ENCODE results near the gene PGGHG.

GRCh38 chr11:299951-300735 is 11.2 kb downstream of the PGGHG start:
- TF ChIP-seq, protein P1, sequence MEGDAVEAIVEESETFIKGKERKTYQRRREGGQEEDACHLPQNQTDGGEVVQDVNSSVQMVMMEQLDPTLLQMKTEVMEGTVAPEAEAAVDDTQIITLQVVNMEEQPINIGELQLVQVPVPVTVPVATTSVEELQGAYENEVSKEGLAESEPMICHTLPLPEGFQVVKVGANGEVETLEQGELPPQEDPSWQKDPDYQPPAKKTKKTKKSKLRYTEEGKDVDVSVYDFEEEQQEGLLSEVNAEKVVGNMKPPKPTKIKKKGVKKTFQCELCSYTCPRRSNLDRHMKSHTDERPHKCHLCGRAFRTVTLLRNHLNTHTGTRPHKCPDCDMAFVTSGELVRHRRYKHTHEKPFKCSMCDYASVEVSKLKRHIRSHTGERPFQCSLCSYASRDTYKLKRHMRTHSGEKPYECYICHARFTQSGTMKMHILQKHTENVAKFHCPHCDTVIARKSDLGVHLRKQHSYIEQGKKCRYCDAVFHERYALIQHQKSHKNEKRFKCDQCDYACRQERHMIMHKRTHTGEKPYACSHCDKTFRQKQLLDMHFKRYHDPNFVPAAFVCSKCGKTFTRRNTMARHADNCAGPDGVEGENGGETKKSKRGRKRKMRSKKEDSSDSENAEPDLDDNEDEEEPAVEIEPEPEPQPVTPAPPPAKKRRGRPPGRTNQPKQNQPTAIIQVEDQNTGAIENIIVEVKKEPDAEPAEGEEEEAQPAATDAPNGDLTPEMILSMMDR (IDR thresholded peaks at IDR 0.05; ENCODE audit: low read length) = no peak
- TF ChIP-seq EZH2 (IDR thresholded peaks at IDR 0.05; ENCODE audit: borderline replicate concordance, low read length) = no peak
